WTC11 (cell line): ENCODE results near the gene AGAP1.

ENCODE experiments used
- CTCF ChIP-seq: fragments of 200-600 bp; IDR thresholded peaks from 2 replicates; pipeline ENCODE4 v1.8.0; 2022; ENCODE audit warnings: antibody characterized with exemption
- E2F5 ChIP-seq: sonication (generic); formaldehyde crosslinking; IDR thresholded peaks from 2 replicates; pipeline ENCODE4 v1.8.1; 2022; ENCODE audit warnings: mild to moderate bottlenecking, moderate library complexity, missing genetic modification reagents
- FOXK1 ChIP-seq: sonication (generic); formaldehyde crosslinking; IDR thresholded peaks from 2 replicates; pipeline ENCODE4 v1.8.0; 2022; ENCODE audit warnings: mild to moderate bottlenecking, moderate library complexity, missing genetic modification reagents
- FOXP1 ChIP-seq: sonication (generic); formaldehyde crosslinking; IDR thresholded peaks from 2 replicates; pipeline ENCODE4 v1.8.0; 2022; ENCODE audit warnings: missing genetic modification reagents, mild to moderate bottlenecking, moderate library complexity, borderline replicate concordance
- ZNF121 ChIP-seq: sonication (generic); formaldehyde crosslinking; IDR thresholded peaks from 2 replicates; pipeline ENCODE4 v1.8.0; 2023; ENCODE audit warnings: missing genetic modification reagents
- TF ChIP-seq, protein P1 (sequence below): sonication (generic); formaldehyde crosslinking; IDR thresholded peaks from 2 replicates; pipeline ENCODE4 v1.8.1; 2023; ENCODE audit warnings: mild to moderate bottlenecking, moderate library complexity, missing genetic modification reagents

GRCh38 chr2:236015171-236015570 lies 521.3 kb downstream of the AGAP1 start:
- TF ChIP-seq E2F5 (CRISPR knock-in tag) = no peak
- no peak for TF ChIP-seq CTCF
- TF ChIP-seq, protein P1, sequence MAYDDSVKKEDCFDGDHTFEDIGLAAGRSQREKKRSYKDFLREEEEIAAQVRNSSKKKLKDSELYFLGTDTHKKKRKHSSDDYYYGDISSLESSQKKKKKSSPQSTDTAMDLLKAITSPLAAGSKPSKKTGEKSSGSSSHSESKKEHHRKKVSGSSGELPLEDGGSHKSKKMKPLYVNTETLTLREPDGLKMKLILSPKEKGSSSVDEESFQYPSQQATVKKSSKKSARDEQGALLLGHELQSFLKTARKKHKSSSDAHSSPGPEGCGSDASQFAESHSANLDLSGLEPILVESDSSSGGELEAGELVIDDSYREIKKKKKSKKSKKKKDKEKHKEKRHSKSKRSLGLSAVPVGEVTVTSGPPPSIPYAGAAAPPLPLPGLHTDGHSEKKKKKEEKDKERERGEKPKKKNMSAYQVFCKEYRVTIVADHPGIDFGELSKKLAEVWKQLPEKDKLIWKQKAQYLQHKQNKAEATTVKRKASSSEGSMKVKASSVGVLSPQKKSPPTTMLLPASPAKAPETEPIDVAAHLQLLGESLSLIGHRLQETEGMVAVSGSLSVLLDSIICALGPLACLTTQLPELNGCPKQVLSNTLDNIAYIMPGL (CRISPR knock-in tag) = no peak
- TF ChIP-seq ZNF121 (CRISPR knock-in tag) = no peak
- no peak for TF ChIP-seq FOXP1 (CRISPR knock-in tag)
- no peak for TF ChIP-seq FOXK1 (CRISPR knock-in tag)
